Activated T-cell treated with anti-CD3 and anti-CD28 coated beads, Interleukin-2, amount 50 U/mL, for 24 hours (primary cell): Measurements from ENCODE around the gene RIC8B.

Experiments used
- DNase-seq: peaks from one replicate; pipeline ENCODE4 v3.0.0-alpha.2; 2020
- H3K27ac Mint-ChIP-seq: 2 replicates; pipeline ENCODE4 v1.8.0; 2020; ENCODE audit warnings: mild to moderate bottlenecking, mixed read lengths
- H3K27me3 Mint-ChIP-seq: 2 replicates; pipeline ENCODE4 v1.8.0; 2020; ENCODE audit warnings: mixed read lengths
- H3K36me3 Mint-ChIP-seq: 2 replicates; pipeline ENCODE4 v1.8.0; 2020; ENCODE audit warnings: low read depth, mixed read lengths
- H3K4me1 Mint-ChIP-seq: 2 replicates; pipeline ENCODE4 v1.8.0; 2020; ENCODE audit warnings: low read depth, mixed read lengths
- H3K4me3 Mint-ChIP-seq: 2 replicates; pipeline ENCODE4 v1.8.0; 2020; ENCODE audit warnings: mild to moderate bottlenecking, moderate library complexity, mixed read lengths
- H3K9me3 Mint-ChIP-seq: 2 replicates; pipeline ENCODE4 v1.8.0; 2020; ENCODE audit warnings: mixed read lengths

RIC8B gene

DNA sequence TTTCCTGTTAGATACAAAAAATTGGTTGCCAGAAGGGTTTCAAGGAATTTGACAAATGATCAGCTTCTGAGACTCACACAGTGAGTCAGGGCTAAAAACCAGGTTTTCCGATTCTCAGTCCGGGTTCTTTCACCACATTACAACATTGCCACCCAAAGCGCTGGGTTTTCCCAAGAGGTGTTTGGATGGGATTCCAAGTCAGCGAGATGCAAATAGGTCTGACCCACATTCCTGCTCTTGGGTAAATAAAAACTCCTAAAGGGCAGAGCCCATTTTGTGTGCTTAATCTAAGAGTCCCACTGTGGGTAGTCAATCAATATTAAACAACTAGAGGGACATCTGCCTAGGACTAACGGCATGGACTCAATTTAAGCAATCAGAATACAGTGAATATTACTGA is 5.4 kb upstream of the RIC8B start:
- H3K4me1 Mint-ChIP-seq = peaks cover 35% of the 10 kb centered on the region
- H3K27ac Mint-ChIP-seq = no peak overlapping the region
- no peak overlapping the region for H3K4me3 Mint-ChIP-seq
- H3K27me3 Mint-ChIP-seq = no peaks in the 10 kb centered on the region
- no peaks in the 10 kb centered on the region for H3K9me3 Mint-ChIP-seq
- H3K36me3 Mint-ChIP-seq = peaks cover 4% of the 10 kb centered on the region
- DNase-seq = no peak

DNA sequence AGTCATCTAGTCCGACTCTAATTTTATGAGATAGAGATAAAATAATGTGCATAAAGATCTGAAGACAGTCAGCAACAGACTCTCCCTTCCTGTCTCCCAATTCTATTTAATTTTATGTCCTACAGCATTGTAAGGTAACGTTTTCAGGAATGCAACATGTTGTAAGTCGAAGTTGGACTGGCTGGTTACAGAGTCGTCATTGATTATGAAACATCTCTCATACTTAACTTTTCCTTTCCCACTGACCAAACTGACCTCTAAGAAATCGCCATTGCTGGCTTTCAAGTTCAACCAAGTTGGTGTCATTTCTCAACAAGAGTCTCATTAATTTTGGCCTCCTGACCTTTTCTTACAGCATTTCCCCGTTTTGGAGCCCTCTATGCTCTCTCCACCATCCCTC is 4.9 kb upstream of the RIC8B start:
- H3K36me3 Mint-ChIP-seq = peaks cover 8% of the 10 kb centered on the region
- H3K27me3 Mint-ChIP-seq = no peaks in the 10 kb centered on the region
- H3K9me3 Mint-ChIP-seq = no peaks in the 10 kb centered on the region
- no peak overlapping the region for H3K4me3 Mint-ChIP-seq
- peaks cover 35% of the 10 kb centered on the region for H3K4me1 Mint-ChIP-seq
- no peak overlapping the region for H3K27ac Mint-ChIP-seq
- DNase-seq = no peak

DNA sequence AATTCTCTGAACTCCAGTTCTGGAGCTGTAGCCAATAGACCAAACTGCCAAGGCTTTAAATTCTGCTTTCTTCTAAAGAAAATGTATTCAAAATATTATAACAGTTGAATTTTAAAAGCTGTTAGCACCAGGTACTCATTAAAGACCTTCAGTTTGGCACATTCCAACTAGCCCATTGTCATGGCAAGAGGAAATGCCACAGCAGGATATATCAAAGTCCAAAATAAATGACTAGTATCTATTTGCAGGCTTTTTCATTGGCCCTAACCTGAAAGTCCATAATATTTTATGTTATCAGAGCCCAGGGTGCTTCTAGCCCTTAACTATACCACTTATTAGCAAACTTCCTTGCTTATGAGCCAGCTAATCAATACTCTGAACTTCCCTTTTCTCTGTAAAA is 3.1 kb upstream of the RIC8B start:
- Mint-ChIP-seq H3K27ac (no peak overlapping the region), H3K27me3 (no peaks in the 10 kb centered on the region), H3K4me3 (no peak overlapping the region), H3K4me1 (peaks cover 46% of the 10 kb centered on the region), H3K36me3 (peaks cover 22% of the 10 kb centered on the region), H3K9me3 (no peaks in the 10 kb centered on the region)
- no peak for DNase-seq

- Mint-ChIP-seq H3K4me1 (peaks cover 41% of the 10 kb centered on the region), H3K27me3 (no peaks in the 10 kb centered on the region), H3K27ac (peak overlapping the region; percentile 99), H3K4me3 (peak overlapping the region; percentile 89), H3K9me3 (no peaks in the 10 kb centered on the region), H3K36me3 (peaks cover 29% of the 10 kb centered on the region)
- DNase-seq = no peak
Measured at GRCh38 chr12:106773286-106774004, 1.0 kb upstream of the RIC8B start.

- Mint-ChIP-seq H3K27ac (peak overlapping the region; percentile 99), H3K36me3 (peaks cover 32% of the 10 kb centered on the region), H3K4me3 (peak overlapping the region; percentile 89), H3K27me3 (no peaks in the 10 kb centered on the region), H3K9me3 (no peaks in the 10 kb centered on the region), H3K4me1 (peaks cover 44% of the 10 kb centered on the region)
- DNase-seq = peak; percentile 63
Measured at GRCh38 chr12:106774808-106775524, 484 bp downstream of the RIC8B start.

GRCh38 chr12:106776897-106777296 is 2.4 kb downstream of the RIC8B start:
- Mint-ChIP-seq H3K36me3 (peaks cover 37% of the 10 kb centered on the region), H3K27ac (no peak overlapping the region), H3K9me3 (no peaks in the 10 kb centered on the region), H3K4me3 (no peak overlapping the region), H3K27me3 (no peaks in the 10 kb centered on the region), H3K4me1 (peaks cover 52% of the 10 kb centered on the region)
- no peak for DNase-seq

- Mint-ChIP-seq H3K9me3 (no peaks in the 10 kb centered on the region), H3K27ac (no peak overlapping the region), H3K27me3 (no peaks in the 10 kb centered on the region), H3K4me3 (no peak overlapping the region), H3K36me3 (peaks cover 42% of the 10 kb centered on the region), H3K4me1 (peaks cover 47% of the 10 kb centered on the region)
- no peak for DNase-seq
Measured at GRCh38 chr12:106780010-106780631, 5.6 kb downstream of the RIC8B start.

- Mint-ChIP-seq H3K4me1 (peaks cover 25% of the 10 kb centered on the region), H3K27ac (no peak overlapping the region), H3K4me3 (no peak overlapping the region), H3K9me3 (no peaks in the 10 kb centered on the region), H3K36me3 (peaks cover 49% of the 10 kb centered on the region), H3K27me3 (no peaks in the 10 kb centered on the region)
- no peak for DNase-seq
Measured at GRCh38 chr12:106782619-106783018, 8.1 kb downstream of the RIC8B start.

DNA sequence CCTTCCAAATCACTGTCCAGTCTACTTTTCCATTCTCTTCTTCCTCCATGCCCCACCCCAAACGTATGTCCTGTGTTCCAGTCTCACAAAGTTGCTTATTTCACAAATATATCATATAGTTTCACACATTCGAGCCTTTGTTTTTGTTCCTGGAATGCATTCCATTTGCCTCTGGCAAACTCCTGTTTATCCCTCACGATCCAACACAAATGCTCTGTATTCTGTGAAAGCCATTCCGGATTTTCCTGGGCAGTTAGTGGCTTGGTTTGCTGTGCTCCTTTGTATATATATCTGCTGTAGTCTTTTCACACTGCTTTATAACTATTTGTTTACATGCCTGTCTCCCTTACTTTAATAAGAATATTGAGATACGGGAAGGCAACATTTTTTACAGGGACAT is 9.0 kb downstream of the RIC8B start:
- Mint-ChIP-seq H3K4me3 (no peak overlapping the region), H3K36me3 (peaks cover 52% of the 10 kb centered on the region), H3K27me3 (no peaks in the 10 kb centered on the region), H3K4me1 (peaks cover 18% of the 10 kb centered on the region), H3K9me3 (no peaks in the 10 kb centered on the region), H3K27ac (no peak overlapping the region)
- no peak for DNase-seq

DNA sequence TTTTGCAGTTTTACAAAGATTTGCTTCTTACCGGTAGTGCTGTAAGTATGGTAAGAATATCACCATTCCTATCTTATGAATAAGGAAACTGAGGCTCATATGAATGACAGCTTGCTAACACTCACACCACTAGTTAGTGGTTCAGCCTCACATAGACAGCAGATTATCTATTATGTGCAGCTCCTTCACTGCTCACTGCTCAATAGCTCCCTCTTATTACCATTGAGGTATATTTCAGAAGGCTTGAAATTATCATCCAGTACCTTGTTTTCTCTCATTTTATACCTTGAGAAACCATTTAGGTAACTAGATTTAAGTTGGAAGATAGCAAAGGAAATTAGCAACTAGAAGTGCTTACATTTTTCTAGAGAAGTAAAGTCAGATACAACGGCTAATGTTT is 15.5 kb downstream of the RIC8B start:
- Mint-ChIP-seq H3K27me3 (no peaks in the 10 kb centered on the region), H3K27ac (no peak overlapping the region), H3K4me3 (no peak overlapping the region), H3K4me1 (peaks cover 4% of the 10 kb centered on the region), H3K36me3 (peaks cover 62% of the 10 kb centered on the region), H3K9me3 (no peaks in the 10 kb centered on the region)
- DNase-seq = no peak

- Mint-ChIP-seq H3K4me1 (peaks cover 4% of the 10 kb centered on the region), H3K4me3 (no peak overlapping the region), H3K36me3 (peaks cover 53% of the 10 kb centered on the region), H3K27ac (no peak overlapping the region), H3K27me3 (no peaks in the 10 kb centered on the region), H3K9me3 (no peaks in the 10 kb centered on the region)
- DNase-seq = no peak
Measured at GRCh38 chr12:106791531-106791930, 17.0 kb downstream of the RIC8B start.

DNA sequence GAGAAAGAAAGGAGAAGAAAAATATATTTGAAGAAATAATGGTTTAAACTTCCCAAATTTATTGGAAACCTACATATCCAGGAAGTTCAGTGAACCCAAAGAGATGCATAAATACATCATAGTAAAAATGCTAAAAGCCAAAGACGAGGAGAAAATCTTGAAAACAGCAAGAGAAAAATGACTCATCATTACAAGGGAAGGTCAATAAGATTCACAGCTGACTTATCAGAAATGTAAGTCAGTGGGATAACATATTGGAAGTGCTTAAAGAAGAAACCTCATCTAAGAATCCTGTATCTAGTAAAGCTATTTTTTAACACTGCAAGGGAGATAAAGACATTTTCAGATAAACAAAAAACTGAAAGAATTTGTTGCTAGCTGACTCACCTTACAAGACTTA is 19.9 kb downstream of the RIC8B start:
- H3K4me3 Mint-ChIP-seq = no peak overlapping the region
- H3K27me3 Mint-ChIP-seq = no peaks in the 10 kb centered on the region
- no peaks in the 10 kb centered on the region for H3K9me3 Mint-ChIP-seq
- peaks cover 4% of the 10 kb centered on the region for H3K4me1 Mint-ChIP-seq
- no peak for DNase-seq
- H3K27ac Mint-ChIP-seq = no peak overlapping the region
- peaks cover 36% of the 10 kb centered on the region for H3K36me3 Mint-ChIP-seq

DNA sequence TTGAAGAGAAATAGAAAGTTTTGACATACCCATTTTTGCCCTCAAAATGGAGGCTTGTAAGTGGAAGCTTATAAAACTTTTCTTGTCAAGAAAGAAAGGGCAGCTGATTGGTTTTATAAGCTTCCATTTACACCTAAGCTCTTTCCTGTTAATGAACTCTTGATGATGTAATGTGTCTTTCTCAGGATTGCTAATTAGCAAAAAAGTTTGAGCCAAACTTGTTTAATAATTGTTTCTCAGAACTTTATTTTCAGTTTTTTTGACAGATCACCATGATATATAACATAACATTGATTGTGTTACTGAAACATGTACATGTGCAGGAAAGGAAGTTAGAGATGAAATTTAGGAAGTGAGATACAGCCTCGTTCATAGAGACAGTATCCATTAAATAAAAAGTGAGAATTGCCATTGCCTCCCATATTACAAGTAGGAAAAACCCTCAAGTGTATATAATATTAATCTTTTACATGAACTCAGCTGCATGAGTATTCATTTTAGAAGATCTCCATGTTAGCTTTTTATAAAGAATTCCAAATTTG is 26.8 kb downstream of the RIC8B start:
- Mint-ChIP-seq H3K27ac (no peak overlapping the region), H3K4me3 (no peak overlapping the region), H3K9me3 (no peaks in the 10 kb centered on the region), H3K36me3 (peaks cover 40% of the 10 kb centered on the region), H3K27me3 (no peaks in the 10 kb centered on the region), H3K4me1 (peaks cover 6% of the 10 kb centered on the region)
- DNase-seq = no peak

DNA sequence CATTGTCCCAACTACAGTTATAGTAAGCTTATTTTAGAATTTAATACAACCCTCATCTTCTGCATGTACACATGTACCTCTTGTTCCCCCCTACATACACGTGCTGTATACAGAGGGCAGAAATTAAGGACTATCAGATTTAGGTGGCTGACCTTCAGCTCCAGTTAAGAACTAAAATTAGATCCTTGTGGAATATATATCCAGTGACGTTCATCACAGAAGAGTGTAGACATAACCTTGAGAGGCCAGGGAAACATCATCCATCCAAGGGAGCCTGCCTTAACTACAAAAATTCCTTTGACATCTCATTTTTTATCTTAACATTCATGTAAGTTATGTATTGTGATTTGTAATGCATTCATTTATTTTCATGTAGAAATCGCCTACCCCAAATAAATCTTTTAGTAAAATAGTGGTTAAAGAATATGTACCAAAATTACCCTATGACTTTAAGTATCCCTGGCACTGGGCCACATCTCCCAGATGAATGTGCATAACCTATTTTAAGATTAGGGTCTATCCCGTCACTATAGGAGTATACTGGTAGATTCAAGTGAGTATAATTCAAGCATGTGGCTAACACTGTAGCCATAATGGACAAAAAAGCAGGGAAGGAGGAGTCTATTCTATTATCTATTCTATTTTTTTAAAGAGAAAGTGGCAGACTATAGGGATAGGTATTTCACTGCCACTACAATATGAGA is 27.5 kb downstream of the RIC8B start:
- no peaks in the 10 kb centered on the region for H3K27me3 Mint-ChIP-seq

More for the DNA sequence above, 27.5 kb downstream of the RIC8B start:
- DNase-seq = no peak
- Mint-ChIP-seq H3K36me3 (peaks cover 42% of the 10 kb centered on the region), H3K27ac (no peak overlapping the region), H3K9me3 (no peaks in the 10 kb centered on the region), H3K4me1 (peaks cover 6% of the 10 kb centered on the region), H3K4me3 (no peak overlapping the region)
